Measurements from ENCODE around the gene UQCR10.
"Not testable (repeated sequence)": the region's sequence is repeated elsewhere in the genome, so short reads cannot be mapped to it uniquely, and the experiment has no call there.

Gene UQCR10

GRCh38 chr22:29748248-29748893 is 18.8 kb upstream of the UQCR10 start:
- Mint-ChIP-seq H3K4me3 (no peak overlapping the region), H3K27ac (no peak overlapping the region), H3K9me3 (no peaks in the 10 kb centered on the region), H3K27me3 (no peaks in the 10 kb centered on the region), H3K36me3 (ENCODE audit: low read depth) (peaks cover 15% of the 10 kb centered on the region), H3K4me1 (ENCODE audit: low read depth) (peaks cover 7% of the 10 kb centered on the region)

DNA sequence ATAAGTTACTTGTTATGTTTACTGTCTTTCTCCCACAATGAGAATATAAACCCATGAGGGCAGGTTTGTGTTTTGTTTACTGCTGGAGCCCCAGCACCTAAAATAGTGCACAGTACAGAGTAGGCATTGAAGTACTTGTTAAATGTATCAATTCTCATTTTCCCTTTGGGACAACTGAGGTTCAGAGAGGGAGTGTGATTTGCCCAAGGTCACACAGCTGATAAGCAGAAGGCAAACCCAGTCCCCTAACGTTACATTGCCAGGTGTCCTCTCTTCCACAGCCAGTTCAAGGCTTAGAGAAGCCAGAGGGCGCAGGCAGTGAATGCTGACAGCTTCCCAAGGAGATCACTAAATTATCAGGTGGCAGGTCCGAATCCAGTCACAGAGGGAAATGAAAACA is 17.1 kb upstream of the UQCR10 start:
- Mint-ChIP-seq H3K27ac (no peak overlapping the region), H3K9me3 (no peaks in the 10 kb centered on the region), H3K27me3 (no peaks in the 10 kb centered on the region), H3K4me1 (ENCODE audit: low read depth) (peaks cover 7% of the 10 kb centered on the region), H3K4me3 (no peak overlapping the region), H3K36me3 (ENCODE audit: low read depth) (peaks cover 15% of the 10 kb centered on the region)

DNA sequence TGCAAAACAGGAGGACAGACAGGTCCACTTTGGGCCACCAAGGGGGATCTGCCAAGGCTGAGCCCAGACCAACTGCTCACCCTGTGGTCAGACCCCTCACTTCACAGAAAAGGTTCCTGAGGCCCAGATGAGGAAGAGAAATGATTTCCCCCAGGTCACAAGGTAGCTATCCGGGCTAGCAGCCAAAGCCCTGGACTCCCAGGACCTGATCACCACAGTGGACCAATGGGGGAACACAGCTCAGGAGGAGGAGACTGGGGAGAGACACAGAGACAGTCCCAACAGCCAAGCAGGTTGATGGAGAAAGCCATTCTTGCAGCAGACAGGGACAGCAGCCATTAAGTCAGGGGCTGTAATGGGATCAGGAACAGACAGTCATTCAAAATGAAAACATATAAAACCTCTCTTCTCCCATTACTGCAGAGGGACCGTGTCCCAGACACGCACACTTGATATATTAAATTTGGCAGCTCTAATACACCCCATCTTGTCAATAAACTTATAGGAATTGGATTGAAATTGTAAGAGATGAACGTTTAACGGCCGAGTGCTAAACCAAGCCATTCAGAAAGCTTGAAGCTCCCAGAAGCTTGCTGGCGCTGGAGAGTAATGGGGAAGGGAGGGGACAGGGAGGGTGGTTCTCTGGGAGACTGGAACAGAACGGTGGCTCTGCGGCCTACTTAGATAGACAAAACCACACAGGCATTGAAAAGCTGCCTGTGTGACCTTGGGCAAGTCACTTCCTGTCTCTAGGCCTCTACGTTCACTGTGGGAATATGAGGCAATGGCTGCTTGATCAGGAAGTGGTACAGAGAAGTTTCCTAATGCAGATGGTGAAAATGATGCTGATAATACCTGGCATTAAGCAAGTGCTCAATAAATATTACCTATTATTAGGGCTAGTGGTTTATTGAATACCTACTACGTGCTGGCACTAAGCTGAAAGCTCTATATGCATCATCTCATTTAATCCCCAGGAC is 16.3 kb upstream of the UQCR10 start:
- Mint-ChIP-seq H3K36me3 (ENCODE audit: low read depth) (peaks cover 12% of the 10 kb centered on the region), H3K4me1 (ENCODE audit: low read depth) (peaks cover 7% of the 10 kb centered on the region), H3K27me3 (no peaks in the 10 kb centered on the region), H3K4me3 (no peak overlapping the region), H3K27ac (peak overlapping the region; percentile 21), H3K9me3 (no peaks in the 10 kb centered on the region)

- no peak overlapping the region for H3K27ac Mint-ChIP-seq
- H3K9me3 Mint-ChIP-seq = no peaks in the 10 kb centered on the region
- peaks cover 12% of the 10 kb centered on the region for H3K36me3 Mint-ChIP-seq (ENCODE audit: low read depth)
- H3K27me3 Mint-ChIP-seq = no peaks in the 10 kb centered on the region
- no peak overlapping the region for H3K4me3 Mint-ChIP-seq
- H3K4me1 Mint-ChIP-seq (ENCODE audit: low read depth) = peaks cover 7% of the 10 kb centered on the region
These were observed 15.5 kb upstream of the UQCR10 start for GRCh38 chr22:29751669-29752068.

- H3K9me3 Mint-ChIP-seq = no peaks in the 10 kb centered on the region
- no peaks in the 10 kb centered on the region for H3K27me3 Mint-ChIP-seq
- H3K27ac Mint-ChIP-seq = no peak overlapping the region
- H3K36me3 Mint-ChIP-seq (ENCODE audit: low read depth) = no peaks in the 10 kb centered on the region
- peaks cover 7% of the 10 kb centered on the region for H3K4me1 Mint-ChIP-seq (ENCODE audit: low read depth)
- H3K4me3 Mint-ChIP-seq = no peak overlapping the region
These were observed 13.1 kb upstream of the UQCR10 start for GRCh38 chr22:29753808-29754657.

DNA sequence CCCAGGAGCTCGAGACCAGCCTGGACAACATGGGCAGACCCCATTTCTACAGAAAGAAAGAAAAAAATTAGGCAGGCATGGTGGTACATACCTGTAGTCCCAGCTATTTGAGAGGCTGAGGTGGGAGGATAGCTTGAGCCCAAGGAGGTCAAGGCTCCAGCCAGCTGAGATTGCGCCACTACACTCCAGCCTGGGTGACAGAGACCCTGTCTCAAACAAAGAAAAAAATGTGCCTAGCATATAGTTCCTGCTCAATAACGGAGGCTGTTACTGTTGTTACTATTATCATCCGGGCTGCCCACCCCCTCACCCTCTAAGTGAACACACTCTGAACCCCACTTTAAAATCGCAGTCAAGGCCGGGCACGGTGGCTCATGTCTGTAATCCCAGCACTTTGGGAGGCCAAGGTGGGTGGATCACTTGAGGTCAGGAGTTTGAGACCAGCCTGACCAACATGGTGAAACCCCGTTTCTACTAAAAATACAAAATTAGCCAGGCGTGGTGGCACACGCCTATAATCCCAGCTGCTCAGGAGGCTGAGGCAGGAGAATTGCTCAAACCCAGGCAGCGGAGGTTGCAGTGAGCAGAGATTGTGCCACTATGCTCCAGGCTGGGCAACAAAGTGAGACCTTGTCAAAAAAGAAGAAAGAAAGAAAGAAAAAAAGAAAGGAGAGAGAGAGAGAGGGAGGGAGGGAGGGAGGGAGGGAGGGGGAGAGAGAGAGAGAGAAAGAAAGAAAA is 12.3 kb upstream of the UQCR10 start:
- not testable (repeated sequence) for H3K27ac Mint-ChIP-seq; H3K36me3 Mint-ChIP-seq (ENCODE audit: low read depth); H3K4me3 Mint-ChIP-seq; H3K9me3 Mint-ChIP-seq; H3K27me3 Mint-ChIP-seq; H3K4me1 Mint-ChIP-seq (ENCODE audit: low read depth)

GRCh38 chr22:29755889-29756288 is 11.3 kb upstream of the UQCR10 start:
- Mint-ChIP-seq H3K9me3 (no peaks in the 10 kb centered on the region), H3K4me3 (no peak overlapping the region), H3K36me3 (ENCODE audit: low read depth) (no peaks in the 10 kb centered on the region)

DNA sequence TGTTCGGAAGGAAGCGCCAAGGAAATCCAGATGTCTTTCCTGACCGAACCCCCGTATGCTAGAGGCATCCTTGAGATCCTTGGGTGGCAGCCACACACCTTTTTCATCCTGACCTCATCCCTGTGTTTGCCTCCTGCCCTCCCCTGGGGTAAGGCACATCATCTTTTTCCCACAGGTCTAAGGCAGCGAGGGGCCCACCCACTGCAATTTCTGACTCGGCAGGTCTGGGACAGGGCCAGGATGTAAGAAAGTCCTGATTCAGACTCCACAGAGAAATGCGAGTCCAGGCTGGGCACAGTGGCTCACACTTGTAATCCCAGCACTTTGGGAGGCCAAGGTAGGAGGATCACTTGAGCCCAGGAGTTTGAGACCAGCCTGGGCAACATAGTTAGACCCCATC is 10.8 kb upstream of the UQCR10 start:
- H3K36me3 Mint-ChIP-seq (ENCODE audit: low read depth) = no peaks in the 10 kb centered on the region
- no peak overlapping the region for H3K4me3 Mint-ChIP-seq

More at GRCh38 chr22:29755889-29756288, 11.3 kb upstream of the UQCR10 start:
- no peak overlapping the region for H3K27ac Mint-ChIP-seq
- no peaks in the 10 kb centered on the region for H3K27me3 Mint-ChIP-seq
- peaks cover 3% of the 10 kb centered on the region for H3K4me1 Mint-ChIP-seq (ENCODE audit: low read depth)

GRCh38 chr22:29757096-29757495 is 10.1 kb upstream of the UQCR10 start:
- H3K27me3 Mint-ChIP-seq = no peaks in the 10 kb centered on the region
- no peaks in the 10 kb centered on the region for H3K36me3 Mint-ChIP-seq (ENCODE audit: low read depth)
- H3K4me1 Mint-ChIP-seq (ENCODE audit: low read depth) = no peaks in the 10 kb centered on the region
- no peak overlapping the region for H3K27ac Mint-ChIP-seq
- no peaks in the 10 kb centered on the region for H3K9me3 Mint-ChIP-seq
- H3K4me3 Mint-ChIP-seq = no peak overlapping the region

More for the DNA sequence above, 10.8 kb upstream of the UQCR10 start:
- Mint-ChIP-seq H3K27ac (no peak overlapping the region), H3K9me3 (no peaks in the 10 kb centered on the region), H3K27me3 (no peaks in the 10 kb centered on the region), H3K4me1 (ENCODE audit: low read depth) (no peaks in the 10 kb centered on the region)

DNA sequence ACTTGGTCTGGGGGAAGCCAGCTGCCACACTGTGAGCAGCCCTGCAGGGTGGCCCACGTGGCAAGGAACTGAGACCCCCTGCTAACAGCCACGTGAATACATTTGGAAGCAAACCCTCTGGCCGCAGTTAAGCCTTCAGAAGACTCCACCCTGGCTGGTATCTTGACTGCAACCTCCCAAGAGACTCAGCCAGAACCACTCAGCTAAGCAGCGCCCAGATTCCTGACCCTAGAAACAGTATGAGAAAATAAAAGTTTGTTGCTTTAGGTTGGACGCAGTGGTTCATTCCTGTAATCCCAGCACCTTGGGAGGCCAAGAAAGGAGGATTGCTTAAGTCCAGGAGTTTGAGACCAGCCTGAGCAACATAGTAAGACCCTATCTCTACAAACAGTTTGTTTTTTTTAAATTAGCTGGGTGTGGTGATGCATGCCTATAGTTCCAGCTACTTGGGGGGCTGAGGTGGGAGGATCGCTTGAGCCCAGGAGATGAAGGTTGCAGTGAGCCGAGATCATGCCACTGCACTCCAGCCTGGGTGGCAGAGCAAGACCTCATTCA is 9.0 kb upstream of the UQCR10 start:
- no peaks in the 10 kb centered on the region for H3K9me3 Mint-ChIP-seq
- H3K4me3 Mint-ChIP-seq = no peak overlapping the region
- no peaks in the 10 kb centered on the region for H3K27me3 Mint-ChIP-seq
- no peaks in the 10 kb centered on the region for H3K36me3 Mint-ChIP-seq (ENCODE audit: low read depth)
- H3K27ac Mint-ChIP-seq = no peak overlapping the region
- H3K4me1 Mint-ChIP-seq (ENCODE audit: low read depth) = no peaks in the 10 kb centered on the region

DNA sequence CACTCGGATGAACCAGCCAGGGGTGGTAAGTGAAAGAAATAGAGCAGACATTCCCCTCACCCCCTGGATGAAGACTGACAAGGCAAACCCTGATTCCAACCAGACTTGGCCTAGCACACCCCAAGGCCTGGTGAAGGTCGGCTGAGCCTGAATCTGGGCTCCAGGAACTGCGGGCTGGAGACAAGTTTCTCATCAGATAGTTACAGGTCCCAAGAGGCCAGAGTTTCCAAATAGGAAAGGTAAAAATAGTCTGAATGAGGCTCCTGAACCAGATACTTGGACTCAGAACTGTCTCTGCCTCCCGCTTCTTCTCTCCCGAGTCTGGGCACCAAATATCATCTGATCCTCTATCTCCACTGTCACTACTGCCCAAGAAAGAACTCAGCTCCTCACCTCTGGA is 8.2 kb upstream of the UQCR10 start:
- Mint-ChIP-seq H3K9me3 (no peaks in the 10 kb centered on the region), H3K27ac (no peak overlapping the region), H3K4me1 (ENCODE audit: low read depth) (peaks cover under 1% of the 10 kb centered on the region), H3K27me3 (no peaks in the 10 kb centered on the region), H3K36me3 (ENCODE audit: low read depth) (no peaks in the 10 kb centered on the region), H3K4me3 (no peak overlapping the region)

DNA sequence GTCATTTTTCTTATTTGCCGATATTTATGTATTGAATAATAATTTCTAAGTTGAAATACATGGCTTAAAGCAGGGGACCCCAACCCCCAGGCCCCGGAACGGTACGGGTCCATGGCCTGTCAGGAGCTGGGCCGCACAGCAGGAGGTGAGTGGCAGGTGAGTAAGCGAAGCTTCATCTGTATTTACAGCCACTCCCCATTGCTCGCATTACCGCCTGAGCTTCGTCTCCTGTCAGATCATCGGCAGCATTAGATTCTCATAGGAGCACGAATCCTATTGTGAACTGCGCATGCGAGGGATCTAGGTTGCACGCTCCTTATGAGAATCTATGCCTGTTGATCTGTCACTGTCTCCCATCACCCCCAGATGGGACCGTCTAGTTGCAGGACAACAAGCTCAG is 4.9 kb upstream of the UQCR10 start:
- Mint-ChIP-seq H3K4me1 (ENCODE audit: low read depth) (peaks cover 25% of the 10 kb centered on the region), H3K9me3 (no peaks in the 10 kb centered on the region), H3K27ac (no peak overlapping the region), H3K4me3 (no peak overlapping the region), H3K27me3 (no peaks in the 10 kb centered on the region), H3K36me3 (ENCODE audit: low read depth) (no peaks in the 10 kb centered on the region)

- peaks cover 44% of the 10 kb centered on the region for H3K4me1 Mint-ChIP-seq (ENCODE audit: low read depth)
- no peaks in the 10 kb centered on the region for H3K27me3 Mint-ChIP-seq
- H3K36me3 Mint-ChIP-seq (ENCODE audit: low read depth) = peaks cover 31% of the 10 kb centered on the region
- H3K9me3 Mint-ChIP-seq = no peaks in the 10 kb centered on the region
- peak overlapping the region; percentile 99 for H3K4me3 Mint-ChIP-seq
- H3K27ac Mint-ChIP-seq = peak overlapping the region; percentile 97
These were observed 1.1 kb upstream of the UQCR10 start for GRCh38 chr22:29765905-29766631.

Data from stimulated activated naive CD8-positive, alpha-beta T cell treated with anti-CD3 and anti-CD28 coated beads, Interleukin-15, Interleukin-2, amounts not matched to agents 100 ng/mL and 50 ng/mL, for 24 hours (primary cell).